ENCODE data around the gene RBFOX1. TPM values are rescaled to one million over a fixed set of nuclear protein-coding genes. Genes with fewer than 3 reads are reported as not detected.

Gene RBFOX1
- total RNA-seq, 2 donors from 2014 or later = not detected

GRCh38 chr16:7689234-7689633, 356.6 kb downstream of the RBFOX1 start:
- peaks cover 2% of the 10 kb centered on the region for H3K9me3 Mint-ChIP-seq

GRCh38 chr16:7691533-7691932, 358.9 kb downstream of the RBFOX1 start:
- Mint-ChIP-seq H3K27ac (no peak overlapping the region), H3K4me3 (no peak overlapping the region), H3K27me3 (no peaks in the 10 kb centered on the region), H3K36me3 (no peaks in the 10 kb centered on the region), H3K9me3 (peaks cover 7% of the 10 kb centered on the region), H3K4me1 (ENCODE audit: low read depth in 2 of 2) (no peaks in the 10 kb centered on the region)
- no peak for DNase-seq (ENCODE audit: low spot score)
- no peak for ATAC-seq

More at GRCh38 chr16:7689234-7689633, 356.6 kb downstream of the RBFOX1 start:
- Mint-ChIP-seq H3K4me1 (ENCODE audit: low read depth in 2 of 2) (no peaks in the 10 kb centered on the region), H3K27me3 (no peaks in the 10 kb centered on the region), H3K36me3 (no peaks in the 10 kb centered on the region), H3K27ac (no peak overlapping the region), H3K4me3 (no peak overlapping the region)
- DNase-seq (ENCODE audit: low spot score) (no peak), ATAC-seq (no peak)

- H3K36me3 Mint-ChIP-seq = no peaks in the 10 kb centered on the region
- no peak overlapping the region for H3K4me3 Mint-ChIP-seq
- peaks cover 0 to 3% of the 10 kb centered on the region in 2 donors for H3K4me1 Mint-ChIP-seq (ENCODE audit: low read depth in 2 of 2)
- no peaks in the 10 kb centered on the region for H3K27me3 Mint-ChIP-seq
- peaks cover 23% of the 10 kb centered on the region for H3K9me3 Mint-ChIP-seq
- H3K27ac Mint-ChIP-seq = no peak overlapping the region
- DNase-seq (ENCODE audit: low spot score) = no peak
- no peak for ATAC-seq
Measured at GRCh38 chr16:7703672-7704071, 371.0 kb downstream of the RBFOX1 start.

GRCh38 chr16:7705885-7706284, 373.2 kb downstream of the RBFOX1 start:
- Mint-ChIP-seq H3K36me3 (no peaks in the 10 kb centered on the region), H3K9me3 (peaks cover 24% of the 10 kb centered on the region), H3K4me1 (ENCODE audit: low read depth in 2 of 2) (peaks cover 0 to 3% of the 10 kb centered on the region in 2 donors), H3K27ac (no peak overlapping the region), H3K4me3 (no peak overlapping the region), H3K27me3 (no peaks in the 10 kb centered on the region)
- DNase-seq (ENCODE audit: low spot score) (no peak), ATAC-seq (no peak)

GRCh38 chr16:7709186-7709585, 376.5 kb downstream of the RBFOX1 start:
- ATAC-seq (no peak), DNase-seq (ENCODE audit: low spot score) (no peak)
- Mint-ChIP-seq H3K4me3 (no peak overlapping the region), H3K27ac (no peak overlapping the region), H3K4me1 (ENCODE audit: low read depth in 2 of 2) (peaks cover 0 to 3% of the 10 kb centered on the region in 2 donors), H3K27me3 (no peaks in the 10 kb centered on the region), H3K36me3 (no peaks in the 10 kb centered on the region), H3K9me3 (peaks cover 35% of the 10 kb centered on the region)

- Mint-ChIP-seq H3K27ac (no peak overlapping the region), H3K27me3 (no peaks in the 10 kb centered on the region), H3K36me3 (no peaks in the 10 kb centered on the region), H3K9me3 (peaks cover 17% of the 10 kb centered on the region), H3K4me1 (ENCODE audit: low read depth in 2 of 2) (no peaks in the 10 kb centered on the region), H3K4me3 (no peak overlapping the region)
- ATAC-seq (no peak), DNase-seq (ENCODE audit: low spot score) (no peak)
Measured at GRCh38 chr16:7713244-7713643, 380.6 kb downstream of the RBFOX1 start.

GRCh38 chr16:7714775-7715174, 382.1 kb downstream of the RBFOX1 start:
- Mint-ChIP-seq H3K4me3 (no peak overlapping the region), H3K27me3 (no peaks in the 10 kb centered on the region), H3K36me3 (no peaks in the 10 kb centered on the region), H3K27ac (no peak overlapping the region), H3K4me1 (ENCODE audit: low read depth in 2 of 2) (no peaks in the 10 kb centered on the region), H3K9me3 (peaks cover 13% of the 10 kb centered on the region)
- DNase-seq (ENCODE audit: low spot score) = no peak
- no peak for ATAC-seq

- DNase-seq (ENCODE audit: low spot score) (no peak), ATAC-seq (no peak)
- Mint-ChIP-seq H3K4me3 (no peak overlapping the region), H3K27me3 (no peaks in the 10 kb centered on the region), H3K9me3 (peaks cover 10% of the 10 kb centered on the region), H3K27ac (no peak overlapping the region), H3K4me1 (ENCODE audit: low read depth in 2 of 2) (no peaks in the 10 kb centered on the region), H3K36me3 (no peaks in the 10 kb centered on the region)
Measured at GRCh38 chr16:7716660-7717550, 384.3 kb downstream of the RBFOX1 start.

GRCh38 chr16:7722761-7723160, 390.1 kb downstream of the RBFOX1 start:
- no peak for DNase-seq (ENCODE audit: low spot score)
- H3K4me1 Mint-ChIP-seq (ENCODE audit: low read depth in 2 of 2) = no peaks in the 10 kb centered on the region

GRCh38 chr16:7731141-7731540, 398.5 kb downstream of the RBFOX1 start:
- ATAC-seq = no peak
- no peak for DNase-seq (ENCODE audit: low spot score)
- no peaks in the 10 kb centered on the region for H3K27me3 Mint-ChIP-seq
- no peak overlapping the region for H3K27ac Mint-ChIP-seq
- no peaks in the 10 kb centered on the region for H3K36me3 Mint-ChIP-seq
- no peak overlapping the region for H3K4me3 Mint-ChIP-seq
- H3K9me3 Mint-ChIP-seq = peaks cover 11% of the 10 kb centered on the region
- no peaks in the 10 kb centered on the region for H3K4me1 Mint-ChIP-seq (ENCODE audit: low read depth in 2 of 2)

More at GRCh38 chr16:7722761-7723160, 390.1 kb downstream of the RBFOX1 start:
- ATAC-seq = no peak
- Mint-ChIP-seq H3K9me3 (peaks cover 9% of the 10 kb centered on the region), H3K27ac (no peak overlapping the region), H3K4me3 (no peak overlapping the region), H3K36me3 (no peaks in the 10 kb centered on the region), H3K27me3 (no peaks in the 10 kb centered on the region)

GRCh38 chr16:7736138-7736665, 403.6 kb downstream of the RBFOX1 start:
- ATAC-seq (no peak), DNase-seq (ENCODE audit: low spot score) (no peak)
- H3K4me3 Mint-ChIP-seq = no peak overlapping the region
- H3K36me3 Mint-ChIP-seq = no peaks in the 10 kb centered on the region
- H3K27ac Mint-ChIP-seq = no peak overlapping the region
- no peaks in the 10 kb centered on the region for H3K4me1 Mint-ChIP-seq (ENCODE audit: low read depth in 2 of 2)
- H3K27me3 Mint-ChIP-seq = no peaks in the 10 kb centered on the region
- peaks cover 8% of the 10 kb centered on the region for H3K9me3 Mint-ChIP-seq

- no peak for ATAC-seq
- no peaks in the 10 kb centered on the region for H3K27me3 Mint-ChIP-seq
- no peaks in the 10 kb centered on the region for H3K4me1 Mint-ChIP-seq (ENCODE audit: low read depth in 2 of 2)
Measured at GRCh38 chr16:7742626-7743025, 410.0 kb downstream of the RBFOX1 start.

GRCh38 chr16:7744546-7745264, 412.1 kb downstream of the RBFOX1 start:
- DNase-seq (ENCODE audit: low spot score) (no peak), ATAC-seq (no peak)
- Mint-ChIP-seq H3K27me3 (no peaks in the 10 kb centered on the region), H3K4me1 (ENCODE audit: low read depth in 2 of 2) (no peaks in the 10 kb centered on the region), H3K9me3 (peaks cover 8% of the 10 kb centered on the region), H3K4me3 (no peak overlapping the region), H3K27ac (no peak overlapping the region), H3K36me3 (no peaks in the 10 kb centered on the region)

More at GRCh38 chr16:7742626-7743025, 410.0 kb downstream of the RBFOX1 start:
- Mint-ChIP-seq H3K4me3 (no peak overlapping the region), H3K27ac (no peak overlapping the region), H3K9me3 (peaks cover 8% of the 10 kb centered on the region), H3K36me3 (no peaks in the 10 kb centered on the region)
- no peak for DNase-seq (ENCODE audit: low spot score)

GRCh38 chr16:7745276-7745675, 412.6 kb downstream of the RBFOX1 start:
- ATAC-seq (no peak), DNase-seq (ENCODE audit: low spot score) (no peak)
- Mint-ChIP-seq H3K9me3 (peaks cover 8% of the 10 kb centered on the region), H3K27me3 (no peaks in the 10 kb centered on the region), H3K27ac (no peak overlapping the region), H3K36me3 (no peaks in the 10 kb centered on the region), H3K4me3 (no peak overlapping the region), H3K4me1 (ENCODE audit: low read depth in 2 of 2) (no peaks in the 10 kb centered on the region)
